Measurements from ENCODE around the gene PPP3CB.

PPP3CB gene

GRCh38 chr10:73497623-73498022, 1.8 kb upstream of the PPP3CB start:
- H3K4me1 ChIP-seq (ENCODE audit: control insufficient read depth, low read length) = peaks cover 40% of the 10 kb centered on the region
- TF ChIP-seq CTCF (IDR thresholded peaks at IDR 0.05; ENCODE audit: low read depth, low read length, poor library complexity, severe bottlenecking) = no peak
- no peak for TF ChIP-seq EZH2phosphoT487 (IDR thresholded peaks at IDR 0.05; ENCODE audit: borderline replicate concordance, low read length)

GRCh38 chr10:73495226-73495883, 469 bp downstream of the PPP3CB start:
- H3K27me3 ChIP-seq (ENCODE audit: control insufficient read depth, low read length) = no peaks in the 10 kb centered on the region
- H3K9me2 ChIP-seq (replicated peaks; ENCODE audit: control insufficient read depth, low read length) = no peaks in the 10 kb centered on the region
- H3K9me3 ChIP-seq (ENCODE audit: control insufficient read depth, insufficient read depth, low read length) = no peaks in the 10 kb centered on the region
- peaks cover 57% of the 10 kb centered on the region for H3K79me2 ChIP-seq (ENCODE audit: control insufficient read depth, low read length)
- peak overlapping the region; percentile 80 for H3K4me3 ChIP-seq (ENCODE audit: low read length)
- peaks cover 32% of the 10 kb centered on the region for H3K4me1 ChIP-seq (ENCODE audit: control insufficient read depth, low read length)
- H4K20me1 ChIP-seq (ENCODE audit: control insufficient read depth, insufficient read depth, low read depth, low read length) = peaks cover 6% of the 10 kb centered on the region; the same call in 1 of the 2 replicates
- H3K36me3 ChIP-seq (ENCODE audit: control insufficient read depth, low read length) = peaks cover 14% of the 10 kb centered on the region
- peak overlapping the region; percentile 70 for H3K27ac ChIP-seq (ENCODE audit: low read depth, low read length)
- peak overlapping the region; percentile 65 for H3K4me2 ChIP-seq (ENCODE audit: low read length)
- H3F3A ChIP-seq (ENCODE audit: control insufficient read depth, insufficient read depth) = no peaks in the 10 kb centered on the region; the same call in 1 of the 2 replicates
- TF ChIP-seq CTCF (IDR thresholded peaks at IDR 0.05; ENCODE audit: low read depth, low read length, poor library complexity, severe bottlenecking) (no peak), EZH2phosphoT487 (IDR thresholded peaks at IDR 0.05; ENCODE audit: borderline replicate concordance, low read length) (no peak)

More at GRCh38 chr10:73497623-73498022, 1.8 kb upstream of the PPP3CB start:
- no peaks in the 10 kb centered on the region for H3K9me3 ChIP-seq (ENCODE audit: control insufficient read depth, insufficient read depth, low read length)
- no peaks in the 10 kb centered on the region for H3K9me2 ChIP-seq (replicated peaks; ENCODE audit: control insufficient read depth, low read length)
- H3F3A ChIP-seq (ENCODE audit: control insufficient read depth, insufficient read depth) = no peaks in the 10 kb centered on the region; the same call in 1 of the 2 replicates
- 0 out of 2 replicates have a peak, but pooled peaks cover 8% of the 10 kb centered on the region for H3K36me3 ChIP-seq (ENCODE audit: control insufficient read depth, low read length)
- no peak overlapping the region for H3K27ac ChIP-seq (ENCODE audit: low read depth, low read length)
- no peak overlapping the region for H3K4me2 ChIP-seq (ENCODE audit: low read length)
- H3K27me3 ChIP-seq (ENCODE audit: control insufficient read depth, low read length) = no peaks in the 10 kb centered on the region
- H4K20me1 ChIP-seq (ENCODE audit: control insufficient read depth, insufficient read depth, low read depth, low read length) = peaks cover 6% of the 10 kb centered on the region; the same call in 1 of the 2 replicates
- no peak overlapping the region for H3K4me3 ChIP-seq (ENCODE audit: low read length)
- peaks cover 37% of the 10 kb centered on the region for H3K79me2 ChIP-seq (ENCODE audit: control insufficient read depth, low read length)

- H3K36me3 ChIP-seq (ENCODE audit: control insufficient read depth, low read length) = peaks cover 18% of the 10 kb centered on the region
- peaks cover 62% of the 10 kb centered on the region for H3K79me2 ChIP-seq (ENCODE audit: control insufficient read depth, low read length)
- no peaks in the 10 kb centered on the region for H3K27me3 ChIP-seq (ENCODE audit: control insufficient read depth, low read length)
- peaks cover 9% of the 10 kb centered on the region for H4K20me1 ChIP-seq (ENCODE audit: control insufficient read depth, insufficient read depth, low read depth, low read length)
- peak overlapping the region; percentile 70 for H3K27ac ChIP-seq (ENCODE audit: low read depth, low read length)
- H3K4me2 ChIP-seq (ENCODE audit: low read length) = peak overlapping the region; percentile 65
- H3K9me2 ChIP-seq (replicated peaks; ENCODE audit: control insufficient read depth, low read length) = no peaks in the 10 kb centered on the region
- H3K4me1 ChIP-seq (ENCODE audit: control insufficient read depth, low read length) = peaks cover 32% of the 10 kb centered on the region
- peak overlapping the region; percentile 80 for H3K4me3 ChIP-seq (ENCODE audit: low read length)
- H3K9me3 ChIP-seq (ENCODE audit: control insufficient read depth, insufficient read depth, low read length) = no peaks in the 10 kb centered on the region
- no peak for TF ChIP-seq CTCF (IDR thresholded peaks at IDR 0.05; ENCODE audit: low read depth, low read length, poor library complexity, severe bottlenecking)
- H3F3A ChIP-seq (ENCODE audit: control insufficient read depth, insufficient read depth) = no peaks in the 10 kb centered on the region; the same call in 1 of the 2 replicates
These were observed 973 bp downstream of the PPP3CB start for GRCh38 chr10:73494877-73495225.
